GM12875 (cell line): ENCODE measurements around the gene SLC11A2.
"Not testable (repeated sequence)": the region's sequence is repeated elsewhere in the genome, so short reads cannot be mapped to it uniquely, and the experiment has no call there.

Source experiments
- H3K4me3 ChIP-seq: one replicate; pipeline ENCODE4 v1.5.1; 2011; ENCODE audit warnings: low read depth, low read length, control low read depth
- CTCF ChIP-seq: IDR thresholded peaks from 2 replicates; pipeline ENCODE4 v1.5.1; 2011; ENCODE audit warnings: low read depth, mild to moderate bottlenecking, control low read depth, inconsistent platforms, low read length, moderate library complexity, borderline replicate concordance; ENCODE audit not compliant: insufficient read depth

Gene SLC11A2

DNA sequence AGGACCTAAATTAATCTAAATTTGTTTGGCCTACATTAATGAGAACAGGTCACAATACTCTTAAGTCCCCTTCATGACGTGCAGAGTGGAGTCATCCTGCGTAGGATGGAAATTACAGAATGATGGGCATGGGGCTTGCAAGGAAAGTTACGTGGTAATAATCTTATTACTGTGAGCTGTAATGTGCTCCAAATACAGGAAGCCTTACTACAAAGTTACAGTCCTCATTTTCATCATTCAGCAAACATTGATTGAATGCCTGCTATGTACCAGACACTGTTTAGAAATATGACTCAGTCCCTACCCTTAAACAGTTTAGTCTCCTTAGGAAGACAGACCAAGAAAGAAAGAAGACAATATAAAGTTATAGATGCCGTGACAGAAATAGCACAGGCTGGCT, 64.5 kb downstream of the SLC11A2 start:
- no peak overlapping the region for H3K4me3 ChIP-seq
- TF ChIP-seq CTCF = no peak

DNA sequence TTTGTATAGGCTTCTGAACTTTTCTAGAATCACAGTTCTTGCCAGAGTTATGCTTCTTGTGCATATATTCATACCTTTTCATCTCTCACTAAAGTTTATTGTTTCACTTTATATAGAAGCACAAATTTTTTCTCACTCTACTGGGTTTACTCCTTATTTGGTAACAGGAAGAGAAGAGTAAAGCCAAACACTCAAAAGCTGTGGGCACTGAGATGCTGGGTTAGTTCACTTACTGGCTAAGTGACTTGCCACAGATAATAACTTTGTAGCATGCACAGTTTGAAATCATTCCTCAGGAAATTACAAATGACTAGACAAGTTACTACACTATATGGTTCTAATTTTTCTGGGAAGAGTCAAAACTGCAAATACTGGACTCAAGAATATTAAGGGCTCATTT, 66.1 kb downstream of the SLC11A2 start:
- no peak for TF ChIP-seq CTCF
- H3K4me3 ChIP-seq = no peak overlapping the region

DNA sequence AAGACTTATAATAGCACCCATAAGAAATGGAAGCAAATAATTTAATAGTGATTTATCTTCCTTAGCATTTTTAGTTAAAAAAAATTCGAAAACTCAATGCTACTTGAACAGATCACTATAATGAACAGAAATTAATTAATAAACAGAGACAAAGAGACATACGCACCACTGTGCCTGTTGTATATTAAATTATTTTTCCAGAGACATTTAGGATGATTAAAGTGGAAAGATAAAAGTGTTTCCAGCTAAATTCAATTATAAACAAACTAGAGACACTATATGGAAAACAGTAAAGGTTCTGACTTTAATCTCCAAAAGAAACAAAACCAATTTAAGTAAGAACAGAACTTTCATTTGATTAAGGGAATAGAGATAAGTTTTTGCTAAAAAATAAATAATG, 70.5 kb downstream of the SLC11A2 start:
- H3K4me3 ChIP-seq = no peak overlapping the region
- no peak for TF ChIP-seq CTCF

DNA sequence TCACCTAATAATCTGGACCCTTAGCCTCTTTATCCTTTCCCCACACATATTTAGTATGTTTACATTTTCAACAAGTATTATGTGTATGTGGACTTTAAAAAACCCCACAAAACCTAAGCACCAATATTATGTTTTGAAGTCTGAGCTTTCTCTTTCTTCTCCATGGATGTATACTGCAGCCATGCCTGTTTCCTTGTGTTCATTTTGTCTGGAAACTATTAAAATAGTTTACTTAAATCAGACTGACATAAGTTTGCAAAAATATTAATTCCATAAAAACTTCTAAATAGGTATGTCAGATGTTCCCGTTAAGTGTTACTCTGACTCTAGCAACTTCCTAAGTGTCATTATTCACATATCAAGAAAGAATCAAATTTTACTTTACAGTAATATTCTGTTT, 70.9 kb downstream of the SLC11A2 start:
- TF ChIP-seq CTCF = no peak
- H3K4me3 ChIP-seq = no peak overlapping the region

GRCh38 chr12:50954789-50955188, 71.4 kb downstream of the SLC11A2 start:
- H3K4me3 ChIP-seq = not testable (repeated sequence)

- H3K4me3 ChIP-seq = no peak overlapping the region
- TF ChIP-seq CTCF = no peak
Observed at GRCh38 chr12:50953047-50953446, 73.1 kb downstream of the SLC11A2 start.

DNA sequence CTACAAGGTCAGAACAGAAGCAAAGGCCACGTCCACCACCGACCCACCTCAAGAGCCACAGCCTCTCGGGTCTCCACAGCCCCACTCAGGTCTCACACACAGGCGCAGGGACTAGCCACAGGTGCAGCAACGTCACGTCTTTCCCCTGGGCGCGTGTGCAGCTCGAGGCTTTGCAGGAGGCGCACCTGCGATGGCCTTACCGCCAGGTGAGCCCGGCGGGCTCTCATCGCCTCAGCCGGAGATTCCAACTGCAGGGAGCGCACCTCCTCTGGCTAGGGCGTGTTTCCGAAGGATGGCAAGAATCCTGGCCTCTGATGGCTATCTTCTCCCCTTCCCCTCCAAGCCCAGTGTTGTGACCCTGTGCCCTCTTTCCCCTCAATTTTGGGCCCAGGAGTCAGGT, 73.7 kb downstream of the SLC11A2 start, which contains the start of gene HIGD1C:
Gene HIGD1C, plus strand, starts transcription at position 35 of the 400 bp plus-strand sequence. CDS start 1,455 bp downstream, outside the sequence.
- no peak within 1 kb of the TSS for H3K4me3 ChIP-seq
- no peak for TF ChIP-seq CTCF

DNA sequence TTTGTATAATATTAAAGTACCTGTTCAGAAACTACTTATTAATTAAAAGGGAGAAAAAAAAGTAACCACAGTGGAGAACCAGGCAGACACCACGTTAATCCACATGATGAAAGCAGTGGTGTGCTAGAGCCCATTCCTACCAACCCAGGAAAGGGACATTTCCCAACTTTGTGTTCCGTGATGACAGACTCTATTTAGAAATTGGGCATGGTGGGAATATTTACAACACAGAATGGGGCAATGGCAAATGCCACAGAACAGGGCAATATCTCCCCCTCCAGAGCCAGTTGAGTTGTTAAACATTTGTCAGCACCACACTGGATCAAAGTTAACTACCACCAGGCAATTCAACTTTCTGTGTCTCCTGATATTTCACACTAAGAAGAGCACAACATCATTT, 75.1 kb downstream of the SLC11A2 start:
- no peak overlapping the region for H3K4me3 ChIP-seq
- no peak for TF ChIP-seq CTCF
